Adipose tissue (tissue), 3 donors: Measurements from ENCODE around the gene LIPC. TPM values are rescaled to one million over a fixed set of nuclear protein-coding genes. Genes with fewer than 3 reads are reported as not detected.

Source experiments
- H3K27ac ChIP-seq: one replicate; pipeline ENCODE4 v1.5.1; 2013; ENCODE audit warnings: low read depth, low read length
- WGBS, 3 donors: extraction: QIAGEN DNeasy Blood & Tissue Kit; methylation state at CpG; one replicate each; pipeline ENCODE4 v1.1.7; 2013; 5-methylcytosine and 5-hydroxymethylcytosine counted together
- polyA plus RNA-seq, 3 donors: library from polyadenylated mRNA; stranded (reverse); fragments of 200-250 nt; gene quantifications; one replicate each; pipeline ENCODE4 v1.2.3, GENCODE V29; 2013
- donor health status: healthy with polysubstance abuse.
- donor health status: Bipolar disorder and iron deficiency.
- donor health status: healthy.

LIPC gene
- polyA plus RNA-seq, 3 donors: 0.28 to 0.56 (median 0.40) TPM

DNA sequence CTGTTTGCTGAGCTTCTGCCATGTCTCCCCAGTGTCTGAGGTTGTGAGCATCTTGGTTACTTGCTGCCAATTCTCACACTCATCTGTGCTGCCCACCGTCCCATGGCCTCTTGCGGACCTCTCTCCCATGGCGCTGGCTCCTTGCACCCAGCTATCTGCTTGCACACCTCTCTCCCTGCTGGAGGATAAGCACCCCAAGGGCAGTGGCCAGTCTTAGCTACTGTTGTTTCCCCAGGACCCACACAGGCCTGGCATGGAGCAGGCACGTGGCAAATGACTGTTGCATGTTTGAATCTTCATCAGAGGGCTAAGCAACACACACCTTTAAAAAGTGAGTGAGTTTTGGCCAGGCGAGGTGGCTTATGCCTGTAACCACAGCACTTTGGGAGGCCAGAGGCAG is 14.7 kb downstream of the LIPC start:
- no peak overlapping the region for H3K27ac ChIP-seq
- 97 to 98% (median 97%) methylated on average over 5 of the region's 5 CpGs for WGBS, 3 donors

DNA sequence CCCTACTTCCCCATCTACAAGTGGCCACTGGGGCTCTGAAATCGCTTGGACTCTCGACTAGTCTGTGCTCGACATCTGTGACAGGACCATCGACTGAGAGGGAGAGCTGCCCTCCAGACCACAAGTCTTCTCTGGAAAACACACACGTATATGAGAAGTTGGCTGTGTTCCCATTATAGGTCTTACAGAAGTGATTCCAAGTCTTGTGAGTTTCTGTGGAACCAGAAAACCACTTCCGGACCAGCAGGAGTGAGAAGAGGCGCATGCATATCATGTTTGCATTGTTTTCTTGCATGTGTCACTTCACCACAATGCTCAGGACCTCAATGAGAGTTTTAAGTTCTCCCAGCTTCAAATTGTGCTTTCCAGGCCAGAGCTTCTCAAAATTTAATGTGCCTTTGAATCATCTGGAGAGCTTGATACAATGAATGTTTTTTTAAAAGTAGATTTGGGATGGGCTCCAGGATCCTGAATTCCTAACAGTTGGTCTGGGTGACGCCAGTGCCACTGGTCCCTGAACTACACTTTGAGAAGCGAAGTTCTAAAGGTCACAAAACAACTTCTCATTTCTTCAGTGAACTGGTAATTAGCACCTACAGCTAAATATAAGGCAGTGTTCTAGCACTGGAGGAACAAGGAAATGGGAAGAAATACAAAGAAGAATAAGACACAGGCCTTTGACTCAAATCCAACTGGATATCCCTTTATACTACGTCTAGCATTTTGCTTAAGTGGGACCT is 15.7 kb downstream of the LIPC start:
- 70 to 81% (median 73%) methylated on average over 10 of the region's 10 CpGs for WGBS, 3 donors
- H3K27ac ChIP-seq: no peak overlapping the region

DNA sequence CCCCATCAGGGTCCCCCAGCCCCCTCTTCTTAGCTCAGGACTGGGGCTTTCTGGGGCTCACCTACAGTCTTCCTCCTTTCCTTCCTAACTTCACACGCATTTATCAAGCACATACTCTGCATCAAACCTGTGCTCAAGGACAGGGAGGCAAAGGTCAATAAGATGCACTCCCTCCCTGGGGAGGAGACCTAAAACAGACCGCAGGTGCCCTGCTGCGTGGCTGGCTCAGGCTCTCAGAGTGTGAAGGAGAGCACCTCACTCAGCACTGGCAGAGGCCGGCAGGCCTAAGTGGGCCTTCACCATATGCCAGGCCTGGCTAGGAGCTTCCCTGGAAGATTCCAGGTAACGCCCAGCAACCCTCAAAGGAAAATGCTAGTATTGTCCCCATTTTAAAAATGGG is 16.5 kb downstream of the LIPC start:
- 75 to 96% (median 90%) methylated on average over 5 of the region's 5 CpGs for WGBS, 3 donors
- no peak overlapping the region for H3K27ac ChIP-seq

DNA sequence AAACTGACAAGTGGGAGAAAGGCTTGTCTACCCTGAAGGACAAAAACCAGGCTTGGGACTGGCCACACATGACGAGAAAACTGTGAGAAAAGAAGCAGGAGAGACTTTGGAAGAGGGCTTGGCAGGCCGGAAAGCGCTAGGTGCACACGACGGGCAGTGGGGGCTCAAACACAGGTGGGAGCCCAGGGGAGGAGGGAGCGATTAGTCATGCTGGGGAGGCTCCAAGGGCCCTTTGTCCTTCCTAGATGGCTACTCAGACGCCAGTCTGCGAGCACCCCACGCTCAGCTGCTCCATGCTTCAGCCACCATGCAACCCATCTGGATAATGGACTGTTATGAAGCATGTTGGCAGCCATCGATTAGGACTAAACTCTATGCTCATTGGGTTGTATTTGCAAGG is 17.1 kb downstream of the LIPC start:
- no peak overlapping the region for H3K27ac ChIP-seq
- WGBS, 3 donors: 79 to 86% (median 84%) methylated on average over 9 to 10 of the region's 10 CpGs

- 68 to 90% (median 78%) methylated on average over 6 of the region's 6 CpGs for WGBS, 3 donors
- H3K27ac ChIP-seq: no peak overlapping the region
These were observed 20.0 kb downstream of the LIPC start for GRCh38 chr15:58451826-58452225.

GRCh38 chr15:58452775-58453174 is 21.0 kb downstream of the LIPC start:
- H3K27ac ChIP-seq: no peak overlapping the region
- 91 to 98% (median 97%) methylated on average over 4 of the region's 4 CpGs for WGBS, 3 donors

- H3K27ac ChIP-seq: no peak overlapping the region
- 70 to 89% (median 83%) methylated on average over 5 of the region's 5 CpGs for WGBS, 3 donors
These were observed 22.4 kb downstream of the LIPC start for GRCh38 chr15:58453931-58454793.

DNA sequence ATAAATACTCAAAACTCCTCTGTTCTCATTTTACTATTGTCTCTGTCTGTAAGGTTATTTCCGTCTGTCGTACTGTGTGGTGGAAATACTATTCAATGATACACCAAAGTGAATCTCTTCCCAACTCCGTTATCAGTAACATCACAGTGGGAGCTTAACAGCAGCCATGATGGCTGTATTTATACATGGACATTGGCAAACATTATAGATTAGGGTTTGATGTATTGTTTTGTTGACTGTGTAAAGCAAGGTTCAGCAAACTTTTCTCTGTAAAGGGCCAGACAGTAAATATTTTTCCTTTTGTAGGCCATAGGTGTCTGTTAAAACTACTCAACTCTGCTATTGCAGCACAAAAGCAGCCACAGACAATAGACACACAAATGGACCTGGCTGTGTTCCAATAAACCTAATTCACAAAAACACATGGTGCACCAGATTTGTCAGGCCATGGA is 23.2 kb downstream of the LIPC start:
- 80 to 86% (median 85%) methylated on average over 3 of the region's 3 CpGs for WGBS, 3 donors
- no peak overlapping the region for H3K27ac ChIP-seq

DNA sequence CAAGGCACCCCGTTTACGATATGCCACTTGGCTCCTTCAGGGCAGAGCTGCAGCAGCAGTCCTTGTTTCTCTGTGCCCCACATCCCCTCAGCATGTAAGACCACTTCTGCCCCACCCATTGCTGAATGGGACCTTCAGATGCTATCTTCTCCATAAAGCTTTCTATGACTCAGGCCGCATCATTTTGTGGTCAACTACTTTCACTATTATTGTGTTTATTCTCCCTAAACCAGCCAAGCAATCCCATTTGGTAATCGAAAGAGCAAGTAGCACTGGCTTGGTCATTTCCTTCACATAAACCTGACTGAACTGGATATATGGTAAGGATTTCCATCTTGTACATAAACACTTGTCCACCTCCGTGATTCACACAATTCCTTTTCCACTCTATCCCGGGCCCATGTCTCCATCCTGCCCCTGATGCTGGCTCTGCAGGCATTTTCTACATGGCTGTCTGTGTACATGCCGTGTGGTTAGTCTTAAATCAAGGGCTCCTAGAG is 25.7 kb downstream of the LIPC start:
- no peak overlapping the region for H3K27ac ChIP-seq
- WGBS, 3 donors: 65 to 77% (median 67%) methylated on average over 7 of the region's 7 CpGs

- WGBS, 3 donors: 37 to 46% (median 39%) methylated on average over 3 of the region's 3 CpGs
- no peak overlapping the region for H3K27ac ChIP-seq
These were observed 26.3 kb downstream of the LIPC start for GRCh38 chr15:58458076-58458475.

DNA sequence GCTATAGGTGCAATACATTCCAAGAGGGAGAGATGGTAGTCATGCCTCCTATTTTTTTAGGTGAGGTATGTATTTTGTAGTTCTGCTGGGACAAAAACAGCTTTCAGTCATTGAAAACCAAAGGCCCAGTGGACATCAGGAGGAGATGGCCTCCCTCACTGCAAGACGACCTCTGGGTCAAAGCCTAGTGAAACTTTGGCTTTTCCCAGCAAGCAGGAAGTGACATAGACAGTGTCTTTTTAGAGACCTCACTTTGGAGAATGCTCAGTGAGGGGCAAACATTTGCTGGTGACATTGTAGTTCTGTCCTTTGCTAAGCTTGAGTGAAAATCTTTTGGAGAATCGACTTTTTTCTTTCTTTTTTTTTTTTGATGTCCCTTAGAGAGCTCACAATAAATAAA is 27.3 kb downstream of the LIPC start:
- 22 to 45% (median 37%) methylated on average over 2 of the region's 2 CpGs for WGBS, 3 donors
- H3K27ac ChIP-seq: no peak overlapping the region

GRCh38 chr15:58459560-58459959 is 27.8 kb downstream of the LIPC start:
- 35 to 68% (median 42%) methylated on average over 10 of the region's 10 CpGs for WGBS, 3 donors

DNA sequence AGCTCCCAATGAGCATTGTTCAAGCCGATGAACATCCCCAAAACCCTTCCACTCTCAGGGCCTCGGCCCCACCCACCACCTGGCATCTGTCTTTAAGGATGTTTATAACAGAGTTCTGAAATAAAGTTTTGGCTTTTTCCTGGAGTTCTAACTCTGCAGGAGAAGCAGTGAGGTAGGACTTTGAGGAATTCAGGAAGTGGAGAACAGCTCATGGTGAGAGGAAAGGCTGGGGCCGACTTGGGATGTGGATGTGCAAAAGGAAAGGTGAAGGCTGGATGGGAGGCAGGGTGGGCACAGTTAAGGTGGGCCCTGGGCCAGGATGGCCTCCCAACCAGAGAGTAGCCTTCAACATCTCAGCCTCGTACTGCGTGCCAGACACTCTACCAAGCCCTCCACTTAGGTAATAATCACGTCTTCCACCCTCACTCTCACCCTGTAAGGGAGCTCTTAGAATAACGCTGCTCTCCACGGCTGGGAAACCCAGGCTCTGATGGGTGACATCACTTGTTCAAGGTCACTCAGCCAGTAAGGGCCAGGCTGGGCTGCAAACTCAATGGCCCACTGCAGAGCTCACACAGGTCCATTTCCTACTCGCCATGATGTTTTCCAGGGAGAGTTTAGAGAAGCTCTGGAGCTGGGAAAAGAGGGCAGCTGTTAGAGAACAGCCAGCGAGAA is 28.5 kb downstream of the LIPC start:
- WGBS, 3 donors: 81 to 87% (median 84%) methylated on average over 10 of the region's 10 CpGs
- no peak overlapping the region for H3K27ac ChIP-seq

More at GRCh38 chr15:58459560-58459959, 27.8 kb downstream of the LIPC start:
- H3K27ac ChIP-seq: no peak overlapping the region

DNA sequence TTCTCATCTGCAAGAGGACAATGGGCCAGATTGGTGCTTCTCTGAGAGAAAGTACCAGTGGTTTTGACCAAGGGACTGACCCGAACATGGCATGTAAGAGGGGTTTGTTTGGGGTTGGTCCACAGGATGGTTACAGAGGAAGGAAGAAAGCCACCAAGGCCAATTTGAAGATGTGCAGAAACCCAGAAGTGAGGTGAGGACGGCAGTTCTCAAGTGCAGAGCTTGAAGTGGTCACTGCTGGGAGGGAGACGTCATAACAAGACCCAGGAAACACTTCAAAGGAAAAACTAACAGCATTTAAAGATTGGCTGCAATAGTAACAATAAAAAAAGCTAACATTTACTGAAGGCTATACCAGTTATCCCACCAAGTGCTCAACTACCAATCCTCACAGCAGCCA is 29.1 kb downstream of the LIPC start:
- no peak overlapping the region for H3K27ac ChIP-seq
- WGBS, 3 donors: 82 to 91% (median 89%) methylated on average over 3 of the region's 3 CpGs

- 83 to 85% (median 83%) methylated on average over 4 of the region's 4 CpGs for WGBS, 3 donors
- H3K27ac ChIP-seq: no peak overlapping the region
These were observed 30.8 kb downstream of the LIPC start for GRCh38 chr15:58462547-58462946.

- 83 to 94% (median 88%) methylated on average over 10 of the region's 10 CpGs for WGBS, 3 donors
- H3K27ac ChIP-seq: no peak overlapping the region
These were observed 31.3 kb downstream of the LIPC start for GRCh38 chr15:58462973-58463663.

DNA sequence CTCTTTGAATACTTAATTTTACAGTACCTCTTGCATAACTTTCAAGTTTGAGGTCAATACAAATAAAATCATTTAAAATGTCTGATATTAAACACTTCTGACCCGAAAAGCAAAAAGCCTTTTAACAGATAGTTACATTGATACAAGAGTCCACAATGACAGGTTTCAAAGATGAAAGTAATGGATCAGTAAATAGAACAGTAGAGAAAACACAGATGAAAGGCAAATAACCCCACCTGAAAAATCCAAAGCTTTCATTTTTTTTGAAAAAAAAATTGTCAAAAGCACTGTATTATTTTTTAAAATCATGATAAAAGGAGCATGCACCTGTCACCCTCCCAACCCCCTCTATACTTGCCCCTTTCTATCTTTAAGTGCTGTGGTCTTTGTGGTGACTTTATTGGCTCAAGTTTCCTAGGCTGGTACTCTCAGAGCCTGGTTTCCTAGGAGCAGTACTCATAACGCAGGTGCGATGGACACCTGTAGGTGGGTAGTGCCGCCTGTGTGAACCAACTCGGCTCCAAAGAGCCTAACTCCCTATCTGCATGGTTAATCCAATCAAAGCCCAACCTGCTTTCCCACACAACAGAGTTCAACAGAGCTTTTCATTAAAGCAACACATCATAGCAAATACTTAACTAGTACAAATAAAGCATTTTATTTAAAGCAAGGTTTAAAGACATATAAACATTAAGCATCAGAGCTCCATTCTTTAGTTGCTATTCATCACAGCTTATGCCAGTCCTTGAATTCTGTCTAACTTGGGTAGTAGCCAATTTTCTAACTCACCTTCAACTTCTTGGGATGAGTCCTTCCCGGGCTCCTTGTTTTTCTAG is 32.2 kb downstream of the LIPC start:
- WGBS, 3 donors: 80 to 94% (median 92%) methylated on average over 6 of the region's 6 CpGs
- no peak overlapping the region for H3K27ac ChIP-seq

DNA sequence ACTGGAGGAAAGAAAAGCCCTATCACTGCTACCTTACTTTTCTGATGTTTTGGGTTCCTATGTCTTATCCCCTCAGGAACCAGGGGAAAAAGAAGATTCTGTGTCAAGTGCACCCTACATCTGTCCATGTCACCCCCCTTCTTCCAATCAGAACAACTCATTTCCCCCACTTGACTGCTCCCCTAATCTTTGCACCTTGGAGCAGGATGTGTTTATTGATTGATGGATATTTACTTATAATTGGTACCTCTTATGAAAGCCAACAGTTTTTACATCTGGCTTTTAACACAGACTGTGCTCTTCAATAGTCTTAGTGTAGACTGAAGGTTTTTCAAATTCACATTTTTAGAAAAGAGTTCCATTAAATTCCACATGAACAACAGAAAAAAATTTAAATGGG is 33.3 kb downstream of the LIPC start:
- H3K27ac ChIP-seq: no peak overlapping the region
